HFF-Myc (cell line): ENCODE data around the gene RNF26.

Experiments used
- DNase-seq: peaks from one replicate; pipeline ENCODE4 v3.0.0-alpha.2; 2011; ENCODE audit warnings: low read depth; ENCODE audit errors: extremely low read depth
- H3K4me3 ChIP-seq: replicated peaks from 2 replicates; pipeline ENCODE4 v1.5.1; 2011; ENCODE audit warnings: low read depth, mild to moderate bottlenecking, control low read depth, low read length
- CTCF ChIP-seq: IDR thresholded peaks from 2 replicates; pipeline ENCODE4 v1.5.1; 2012; ENCODE audit warnings: mild to moderate bottlenecking, low read depth, low read length, control low read depth; ENCODE audit errors: missing control alignments

The RNF26 gene

GRCh38 chr11:119339589-119340334, 5.4 kb downstream of the RNF26 start:
- peak; percentile 81 for TF ChIP-seq CTCF
- peak overlapping the region; percentile 39 for H3K4me3 ChIP-seq
- no peak for DNase-seq

- H3K4me3 ChIP-seq, result peak within 1 kb of the TSS; percentile 39
- no peak for TF ChIP-seq CTCF
- DNase-seq, result no peak
Observed at GRCh38 chr11:119340335-119341221, 6.3 kb downstream of the RNF26 start, which contains the start of gene C1QTNF5. TSS of gene C1QTNF5 (minus strand) at chr11:119340883. CDS start at chr11:119340397, 486 bp downstream.

GRCh38 chr11:119341222-119342022, 7.1 kb downstream of the RNF26 start:
- DNase-seq, result no peak
- no peak overlapping the region for H3K4me3 ChIP-seq
- no peak for TF ChIP-seq CTCF

- DNase-seq, result no peak
- no peak for TF ChIP-seq CTCF
- H3K4me3 ChIP-seq, result no peak overlapping the region
Observed at GRCh38 chr11:119342023-119342300, 7.6 kb downstream of the RNF26 start.

GRCh38 chr11:119342362-119343130, 8.2 kb downstream of the RNF26 start:
- no peak overlapping the region for H3K4me3 ChIP-seq
- no peak for DNase-seq
- TF ChIP-seq CTCF, result no peak

GRCh38 chr11:119343726-119344125, 9.4 kb downstream of the RNF26 start:
- no peak for DNase-seq
- TF ChIP-seq CTCF, result no peak
- H3K4me3 ChIP-seq, result no peak overlapping the region
